Measurements from ENCODE around the gene VAV1.

DNA sequence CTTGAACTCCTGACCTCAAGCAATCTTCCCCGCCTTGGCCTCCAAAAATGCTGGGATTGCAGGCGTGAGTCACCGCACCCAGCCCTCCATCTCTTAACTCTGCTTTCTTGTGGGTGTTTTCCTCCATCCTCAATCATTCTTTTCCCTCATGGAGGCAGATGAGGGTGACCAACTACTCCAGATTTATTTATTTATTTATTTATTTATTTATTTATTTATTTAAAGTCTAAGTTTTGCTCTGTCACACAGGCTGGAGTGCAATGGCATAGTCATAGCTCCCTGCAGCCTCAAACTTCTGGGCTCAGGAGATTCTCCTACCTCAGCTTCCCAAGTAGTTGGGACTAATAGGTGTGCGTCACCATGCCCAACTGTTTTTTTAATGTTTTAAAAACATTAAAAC lies 14.9 kb downstream of the VAV1 start:
- TF ChIP-seq CTCF (conservative IDR thresholded peaks at IDR 0.05) (no peak), ZFX (IDR thresholded peaks at IDR 0.05) (no peak)

Measured in C4-2B (cell line).